ENCODE measurements around the gene ZNF3. TPM values are rescaled to one million over a fixed set of nuclear protein-coding genes. Genes with fewer than 3 reads are reported as not detected.

ZNF3 gene
- total and polyA plus RNA-seq, 9 of the 15 experiments (the other 6 are each of a cell fraction or from before 2014, with no cell fraction given), result 30.0 to 64.9 (median 51.5) TPM

GRCh38 chr7:100126931-100127865 lies 45.7 kb upstream of the ZNF3 start, which contains the start of gene MBLAC1 (continued):
- TF ChIP-seq, protein P1, sequence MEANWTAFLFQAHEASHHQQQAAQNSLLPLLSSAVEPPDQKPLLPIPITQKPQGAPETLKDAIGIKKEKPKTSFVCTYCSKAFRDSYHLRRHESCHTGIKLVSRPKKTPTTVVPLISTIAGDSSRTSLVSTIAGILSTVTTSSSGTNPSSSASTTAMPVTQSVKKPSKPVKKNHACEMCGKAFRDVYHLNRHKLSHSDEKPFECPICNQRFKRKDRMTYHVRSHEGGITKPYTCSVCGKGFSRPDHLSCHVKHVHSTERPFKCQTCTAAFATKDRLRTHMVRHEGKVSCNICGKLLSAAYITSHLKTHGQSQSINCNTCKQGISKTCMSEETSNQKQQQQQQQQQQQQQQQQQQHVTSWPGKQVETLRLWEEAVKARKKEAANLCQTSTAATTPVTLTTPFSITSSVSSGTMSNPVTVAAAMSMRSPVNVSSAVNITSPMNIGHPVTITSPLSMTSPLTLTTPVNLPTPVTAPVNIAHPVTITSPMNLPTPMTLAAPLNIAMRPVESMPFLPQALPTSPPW (CRISPR knock-in tag; IDR thresholded peaks at IDR 0.05), result peak; percentile 95
- peak; percentile 80 for TF ChIP-seq FIP1L1 (IDR thresholded peaks at IDR 0.05; ENCODE audit: low read depth, low read length, poor library complexity, severe bottlenecking)
- peak in 1 of 2 experiments; percentile 79; a peak in 1 of 4 replicates for TF ChIP-seq SIN3A (IDR thresholded peaks at IDR 0.05; ENCODE audit: borderline replicate concordance in 2 of 2, control insufficient read depth in 1 of 2, low read depth in 2 of 2, low read length in 2 of 2)
- TF ChIP-seq ZEB2 (IDR thresholded peaks at IDR 0.05), result peak; percentile 30; the same call in 1 of the 2 replicates
- peak; percentile 60; the same call in 1 of the 2 replicates for TF ChIP-seq ZNF12 (CRISPR knock-in tag; IDR thresholded peaks at IDR 0.05)
- peak; percentile 61 for TF ChIP-seq RNF2 (IDR thresholded peaks at IDR 0.05)
- TF ChIP-seq ZBTB1 (CRISPR knock-in tag; IDR thresholded peaks at IDR 0.05; ENCODE audit: borderline replicate concordance, low read depth), result peak; percentile 54; the same call in 1 of the 2 replicates
- no peak for TF ChIP-seq ZNF79 (CRISPR knock-in tag; IDR thresholded peaks at IDR 0.05; ENCODE audit: low read depth)
- TF ChIP-seq RBM15 (IDR thresholded peaks at IDR 0.05; ENCODE audit: insufficient read depth, low read length), result peak; percentile 77; the same call in 1 of the 2 replicates
- TF ChIP-seq, protein P2, sequence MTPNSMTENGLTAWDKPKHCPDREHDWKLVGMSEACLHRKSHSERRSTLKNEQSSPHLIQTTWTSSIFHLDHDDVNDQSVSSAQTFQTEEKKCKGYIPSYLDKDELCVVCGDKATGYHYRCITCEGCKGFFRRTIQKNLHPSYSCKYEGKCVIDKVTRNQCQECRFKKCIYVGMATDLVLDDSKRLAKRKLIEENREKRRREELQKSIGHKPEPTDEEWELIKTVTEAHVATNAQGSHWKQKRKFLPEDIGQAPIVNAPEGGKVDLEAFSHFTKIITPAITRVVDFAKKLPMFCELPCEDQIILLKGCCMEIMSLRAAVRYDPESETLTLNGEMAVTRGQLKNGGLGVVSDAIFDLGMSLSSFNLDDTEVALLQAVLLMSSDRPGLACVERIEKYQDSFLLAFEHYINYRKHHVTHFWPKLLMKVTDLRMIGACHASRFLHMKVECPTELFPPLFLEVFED (CRISPR knock-in tag; conservative IDR thresholded peaks at IDR 0.05), result 0 out of 2 replicates have a peak, but pooled peaks have one; percentile 3
- no peak for TF ChIP-seq NFE2 (IDR thresholded peaks at IDR 0.05; ENCODE audit: low read depth)
- TF ChIP-seq TOE1 (IDR thresholded peaks at IDR 0.05; ENCODE audit: borderline replicate concordance), result peak; percentile 84
- no peak for TF ChIP-seq TOE1 (CRISPR knock-in tag; IDR thresholded peaks at IDR 0.05; ENCODE audit: borderline replicate concordance, low read depth)
- peak; percentile 38 to 46; a peak in 2 of 4 replicates for TF ChIP-seq NRF1 (conservative IDR thresholded peaks at IDR 0.05 in 1 of 2, IDR thresholded peaks at IDR 0.05 in 1 of 2)
- TF ChIP-seq, protein P3, sequence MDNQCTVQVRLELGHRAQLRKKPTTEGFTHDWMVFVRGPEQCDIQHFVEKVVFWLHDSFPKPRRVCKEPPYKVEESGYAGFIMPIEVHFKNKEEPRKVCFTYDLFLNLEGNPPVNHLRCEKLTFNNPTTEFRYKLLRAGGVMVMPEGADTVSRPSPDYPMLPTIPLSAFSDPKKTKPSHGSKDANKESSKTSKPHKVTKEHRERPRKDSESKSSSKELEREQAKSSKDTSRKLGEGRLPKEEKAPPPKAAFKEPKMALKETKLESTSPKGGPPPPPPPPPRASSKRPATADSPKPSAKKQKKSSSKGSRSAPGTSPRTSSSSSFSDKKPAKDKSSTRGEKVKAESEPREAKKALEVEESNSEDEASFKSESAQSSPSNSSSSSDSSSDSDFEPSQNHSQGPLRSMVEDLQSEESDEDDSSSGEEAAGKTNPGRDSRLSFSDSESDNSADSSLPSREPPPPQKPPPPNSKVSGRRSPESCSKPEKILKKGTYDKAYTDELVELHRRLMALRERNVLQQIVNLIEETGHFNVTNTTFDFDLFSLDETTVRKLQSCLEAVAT (IDR thresholded peaks at IDR 0.05), result peak in 1 of 2 experiments; percentile 70; a peak in 2 of 4 replicates
- TF ChIP-seq CTCF (IDR thresholded peaks at IDR 0.05 in 2 of 3, conservative IDR thresholded peaks at IDR 0.05 in 1 of 3; ENCODE audit: insufficient read depth in 2 of 3, low read depth in 1 of 3, low read length in 3 of 3), result peak in 1 of 3 experiments; percentile 25; a peak in 1 of 6 replicates
- peak; percentile 54 for TF ChIP-seq DPF2 (IDR thresholded peaks at IDR 0.05)
- no peak for TF ChIP-seq MTA2 (IDR thresholded peaks at IDR 0.05; ENCODE audit: low read depth)
- peak; percentile 89 for TF ChIP-seq LCOR (CRISPR knock-in tag; IDR thresholded peaks at IDR 0.05)
- TF ChIP-seq MAFF (IDR thresholded peaks at IDR 0.05; ENCODE audit: low read length), result peak; percentile 38; the same call in 1 of the 2 replicates
- TF ChIP-seq NCOR1 (IDR thresholded peaks at IDR 0.05), result 0 out of 2 replicates have a peak, but pooled peaks have one; percentile 51
